AML-193 (cell line): ENCODE results near the gene UBE2G2.

Experiments
- DNase-seq, 2 experiments: peaks; one replicate each; lab custom pipeline; 2025; lab: John Stamatoyannopoulos, UW

The UBE2G2 gene

DNA sequence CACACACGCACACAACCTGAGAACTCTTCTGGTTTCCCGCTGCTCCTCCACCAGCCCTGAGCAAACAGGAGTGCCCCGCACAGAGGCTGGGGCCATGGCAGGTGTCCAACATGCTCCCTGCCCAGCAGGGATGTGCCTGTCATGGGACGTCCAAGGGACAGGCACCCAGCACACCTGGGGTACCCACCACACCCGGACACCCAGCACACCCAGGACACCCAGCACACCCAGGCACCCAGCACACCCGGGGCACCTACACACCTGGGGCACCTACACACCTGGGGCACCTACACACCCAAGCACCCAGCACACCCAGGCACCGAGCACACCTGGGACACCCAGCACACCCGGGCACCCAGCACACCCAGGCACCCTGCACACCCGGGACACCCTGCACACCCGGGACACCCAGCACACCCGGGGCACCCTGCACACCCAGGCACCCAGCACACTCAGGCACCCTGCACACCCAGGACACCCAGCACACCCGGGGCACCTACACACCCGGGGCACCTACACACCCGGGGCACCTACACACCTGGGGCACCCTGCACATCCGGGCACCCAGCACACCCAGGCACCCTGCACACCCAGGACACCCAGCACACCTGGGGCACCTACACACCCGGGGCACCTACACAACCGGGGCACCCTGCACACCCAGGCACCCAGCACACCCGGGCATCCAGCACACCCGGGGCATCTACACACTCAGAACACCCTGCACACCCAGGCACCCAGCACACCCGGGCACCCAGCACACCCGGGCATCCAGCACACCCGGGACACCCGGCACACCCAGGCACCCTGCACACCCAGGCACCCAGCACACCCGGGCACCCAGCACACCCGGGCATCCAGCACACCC is 37.9 kb downstream of the UBE2G2 start:
- DNase-seq, result no peak

DNA sequence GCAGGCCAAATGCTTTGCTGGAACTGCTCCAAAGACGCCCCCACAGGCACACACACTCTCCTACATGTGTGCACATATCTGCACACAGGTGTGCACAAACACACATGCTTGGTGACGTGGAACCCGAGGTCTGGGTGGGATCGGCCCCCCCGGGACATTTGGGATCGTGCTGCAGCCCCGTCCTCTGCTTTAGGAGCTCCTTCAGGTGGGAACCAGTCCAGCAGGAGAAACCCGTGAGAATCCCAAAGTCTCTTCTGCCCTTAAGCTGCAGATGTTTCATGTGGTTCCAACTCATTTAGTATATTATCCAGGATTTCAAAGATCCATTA is 38.6 kb downstream of the UBE2G2 start:
- DNase-seq, result no peak

DNA sequence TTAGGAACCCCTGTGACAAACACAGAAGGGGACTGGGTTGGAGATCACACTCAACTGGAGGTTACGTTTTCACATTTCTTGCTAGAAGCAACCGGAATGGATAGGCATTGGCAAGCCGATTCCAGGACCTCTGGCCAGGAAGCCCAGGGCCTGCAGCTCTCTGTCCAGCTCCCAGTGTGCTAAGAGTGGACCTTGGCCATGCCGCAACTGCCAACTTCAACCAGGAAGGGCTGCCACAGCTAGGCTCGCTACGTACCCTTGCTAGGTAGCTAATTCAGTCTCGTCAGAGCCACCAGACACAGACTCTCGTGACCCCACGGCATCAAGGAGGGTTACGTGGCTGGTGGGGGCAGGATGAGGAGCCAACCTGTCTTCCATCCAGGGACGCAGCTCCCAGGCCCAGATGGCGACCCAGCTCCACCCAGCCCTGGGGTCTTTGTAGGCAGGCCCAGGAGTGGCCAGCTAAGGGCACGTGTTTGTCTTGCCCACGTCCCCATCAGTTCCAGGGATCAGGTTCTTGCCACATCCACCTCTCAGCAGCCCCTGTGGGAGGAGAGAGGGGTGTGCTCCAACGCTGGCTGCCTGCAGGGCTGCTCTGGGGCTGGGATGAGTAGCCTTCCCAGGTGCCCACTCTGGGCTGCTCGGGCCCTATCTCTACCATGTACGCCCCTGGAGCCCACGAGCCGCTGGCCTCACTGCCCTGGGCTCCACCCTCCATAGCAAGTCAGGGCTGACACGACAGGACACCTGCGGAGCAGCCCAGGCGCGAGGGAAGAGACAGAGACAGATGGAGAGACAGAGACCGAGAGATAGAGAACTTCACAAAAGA is 39.2 kb downstream of the UBE2G2 start:
- DNase-seq, result no peak

DNA sequence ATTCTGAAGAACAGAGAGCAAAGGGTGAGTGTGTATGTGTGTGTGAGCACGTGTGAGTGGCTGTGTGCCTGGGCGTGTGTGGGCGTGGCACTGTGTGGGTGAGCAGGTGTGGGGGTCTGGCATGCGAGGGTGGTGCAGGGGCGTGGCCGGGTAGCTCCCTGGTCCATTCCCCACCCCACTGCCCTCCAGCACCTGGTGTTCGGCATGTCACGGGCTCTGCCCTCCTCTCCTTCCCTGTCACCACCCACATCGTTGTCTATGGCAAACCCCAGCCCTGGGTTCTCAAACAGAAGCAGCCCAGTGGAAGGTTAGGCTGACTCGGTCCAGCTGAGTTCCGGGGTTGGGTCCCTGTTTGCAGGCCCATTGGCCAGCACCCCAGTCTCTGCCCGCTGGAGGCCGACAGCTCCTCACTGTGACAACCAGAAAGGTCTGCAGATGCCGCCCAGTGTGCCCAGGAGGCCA is 39.8 kb downstream of the UBE2G2 start:
- no peak for DNase-seq

DNA sequence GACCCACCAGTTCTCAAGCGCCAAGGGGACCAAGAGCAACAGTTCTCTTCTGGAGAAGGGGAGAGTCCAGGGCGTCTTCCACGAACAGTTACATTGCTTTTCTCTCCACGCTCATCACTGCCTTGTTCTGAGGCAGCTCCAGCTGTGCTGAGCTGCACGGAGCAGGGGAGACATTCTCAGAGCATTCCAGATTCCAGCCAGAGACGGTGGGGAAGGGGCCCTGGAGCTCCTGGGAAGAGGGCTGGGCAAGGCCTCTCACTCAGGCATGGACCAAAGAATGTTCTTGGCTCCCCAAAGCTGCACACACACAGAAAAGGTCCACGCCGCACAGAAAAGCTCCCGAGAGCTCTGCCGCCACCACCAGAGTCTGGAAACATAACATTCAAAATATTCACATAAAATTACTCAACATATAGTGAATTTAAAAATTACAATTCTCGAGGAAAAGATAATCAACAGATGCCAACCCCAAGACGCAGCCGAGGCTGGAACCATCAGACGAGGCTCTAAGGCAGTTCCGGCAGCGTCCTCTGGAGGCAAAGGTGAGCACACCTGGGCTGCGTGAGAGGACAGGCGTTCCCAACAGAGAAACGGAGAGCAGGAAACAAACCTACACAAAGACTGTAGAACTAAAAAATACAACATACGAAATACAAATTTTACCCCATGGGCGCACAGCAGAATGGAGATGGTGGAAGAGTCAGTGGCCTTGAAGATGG is 40.5 kb downstream of the UBE2G2 start:
- no peak for DNase-seq

DNA sequence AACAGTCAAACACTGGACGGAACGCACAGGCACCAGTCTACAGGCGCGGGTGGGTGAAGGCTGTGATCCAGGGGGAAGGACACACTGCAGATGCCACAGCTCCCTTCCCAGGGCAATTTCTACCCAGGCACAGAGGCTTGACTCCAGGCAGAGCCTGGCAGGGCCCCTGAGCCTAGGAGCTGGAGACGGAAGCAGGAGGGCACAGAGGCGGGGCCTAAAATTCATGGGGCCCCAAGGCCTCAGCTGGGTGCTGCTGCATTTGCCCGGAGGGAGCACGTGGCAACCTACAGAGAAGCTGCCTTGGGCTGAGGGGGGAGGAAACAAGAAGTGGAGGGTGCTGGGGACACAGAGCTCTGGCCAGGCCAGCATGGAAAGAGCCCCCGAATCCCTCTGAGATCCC is 41.2 kb downstream of the UBE2G2 start:
- no peak for DNase-seq

DNA sequence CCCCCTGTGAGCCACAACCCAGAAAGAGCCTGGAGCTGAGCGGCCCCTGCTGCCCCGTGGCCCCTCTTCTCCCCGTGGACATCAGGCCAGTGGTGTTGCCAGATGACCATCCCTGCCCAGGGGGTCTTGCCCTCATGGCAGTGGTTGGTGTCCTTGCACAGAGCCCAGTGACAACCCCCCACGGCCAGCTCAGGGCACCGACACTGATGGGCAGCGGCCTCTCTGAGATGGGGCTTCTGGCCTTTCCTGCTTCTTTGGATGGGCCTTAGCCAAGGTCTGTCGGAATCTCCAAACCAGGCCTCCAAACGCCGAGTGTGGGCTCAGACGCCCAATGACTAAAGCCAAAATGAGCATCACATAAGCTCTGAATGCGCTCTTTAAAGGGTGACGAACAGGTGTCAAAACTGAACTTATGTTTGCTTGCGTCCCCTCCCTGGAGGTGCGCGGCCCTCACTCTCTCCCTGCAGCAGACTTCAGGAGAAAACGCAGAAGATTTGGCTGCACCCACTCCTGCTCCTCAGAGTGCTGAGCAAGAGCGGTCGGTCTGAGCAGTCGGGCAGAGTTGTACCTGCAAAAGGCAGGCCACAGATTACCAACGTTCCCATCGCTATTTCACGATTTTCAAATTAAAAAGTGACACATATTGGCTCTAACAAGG is 41.9 kb downstream of the UBE2G2 start:
- no peak for DNase-seq

DNA sequence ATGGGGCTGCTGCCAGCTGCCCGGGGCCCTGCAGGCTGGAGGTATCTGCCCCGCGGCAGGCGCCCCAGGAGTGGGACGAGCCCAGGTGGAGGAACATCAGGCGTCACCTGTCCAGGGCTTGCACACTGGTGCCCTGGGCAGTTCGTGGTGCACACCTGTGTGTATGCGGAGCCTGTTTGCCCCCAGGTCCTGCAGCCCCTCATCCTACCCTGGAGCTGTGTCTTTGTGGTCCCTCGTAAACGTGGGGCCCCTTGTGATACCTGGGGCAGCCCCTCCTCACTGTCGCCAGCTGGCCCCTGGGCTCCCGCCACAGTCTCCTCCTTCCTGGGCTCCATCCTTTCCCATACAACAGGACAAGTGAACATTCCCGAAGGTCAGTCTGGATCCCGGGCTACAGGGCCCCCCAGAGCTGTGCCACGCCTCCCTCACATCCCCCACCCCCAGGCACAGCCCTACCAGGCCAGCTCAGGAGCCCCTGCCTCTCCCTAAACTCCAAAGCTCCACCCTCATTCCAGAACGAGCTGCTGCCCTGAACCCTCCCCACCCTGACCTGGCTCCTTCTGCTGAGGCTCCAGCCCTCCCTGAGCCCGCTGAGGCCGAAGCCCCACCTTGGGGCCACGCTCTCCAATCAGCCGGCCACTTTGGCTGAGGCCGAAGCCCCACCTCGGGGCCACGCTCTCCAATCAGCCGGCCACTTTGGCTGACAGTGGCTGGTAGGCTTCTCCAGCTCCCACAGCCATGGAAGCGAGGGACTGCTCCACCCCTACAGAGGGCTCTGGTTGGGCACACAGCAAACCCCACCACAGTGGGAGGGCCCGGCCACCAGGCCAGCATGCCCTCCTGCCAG is 42.6 kb downstream of the UBE2G2 start:
- no peak for DNase-seq

DNA sequence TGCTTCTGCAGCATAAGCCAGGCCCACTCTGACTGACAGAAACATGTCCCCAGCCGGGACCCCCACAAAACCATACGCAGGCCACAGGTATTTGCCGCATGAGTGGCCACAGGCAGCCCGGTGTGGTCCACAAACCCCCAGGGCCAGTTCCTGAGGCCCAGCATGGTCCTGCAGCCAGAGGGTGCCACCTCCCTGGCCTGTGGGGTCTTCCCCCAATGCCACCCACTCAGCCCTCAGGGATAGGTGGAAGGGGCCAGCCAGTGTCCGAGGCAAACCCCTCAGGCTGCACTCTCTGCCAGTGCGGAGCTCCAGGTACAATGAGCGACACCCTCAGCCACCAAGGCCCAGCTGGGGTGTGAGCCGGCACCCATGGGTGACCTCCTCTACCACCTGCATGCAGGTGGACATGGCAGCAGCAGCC is 43.5 kb downstream of the UBE2G2 start:
- no peak for DNase-seq

DNA sequence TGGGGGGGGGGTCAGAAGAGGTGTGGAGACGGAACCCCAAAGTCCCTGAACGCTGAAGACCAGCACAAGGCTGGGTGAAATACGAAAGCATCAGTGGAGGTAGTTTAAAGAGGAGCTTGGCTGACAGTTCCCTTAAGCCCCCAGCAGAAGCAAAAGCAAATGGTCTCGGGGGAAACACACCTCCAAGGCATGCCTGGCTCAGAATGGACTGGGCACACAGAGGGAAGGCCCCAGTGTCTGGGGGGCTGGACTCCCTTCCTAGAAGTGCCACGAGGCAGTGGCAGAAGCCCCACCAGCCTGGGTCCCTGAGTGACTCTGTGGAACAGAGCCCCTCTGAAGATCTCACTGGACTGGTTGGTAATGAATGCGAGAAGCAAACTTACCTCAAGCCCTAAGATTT is 43.9 kb downstream of the UBE2G2 start:
- DNase-seq, result no peak

DNA sequence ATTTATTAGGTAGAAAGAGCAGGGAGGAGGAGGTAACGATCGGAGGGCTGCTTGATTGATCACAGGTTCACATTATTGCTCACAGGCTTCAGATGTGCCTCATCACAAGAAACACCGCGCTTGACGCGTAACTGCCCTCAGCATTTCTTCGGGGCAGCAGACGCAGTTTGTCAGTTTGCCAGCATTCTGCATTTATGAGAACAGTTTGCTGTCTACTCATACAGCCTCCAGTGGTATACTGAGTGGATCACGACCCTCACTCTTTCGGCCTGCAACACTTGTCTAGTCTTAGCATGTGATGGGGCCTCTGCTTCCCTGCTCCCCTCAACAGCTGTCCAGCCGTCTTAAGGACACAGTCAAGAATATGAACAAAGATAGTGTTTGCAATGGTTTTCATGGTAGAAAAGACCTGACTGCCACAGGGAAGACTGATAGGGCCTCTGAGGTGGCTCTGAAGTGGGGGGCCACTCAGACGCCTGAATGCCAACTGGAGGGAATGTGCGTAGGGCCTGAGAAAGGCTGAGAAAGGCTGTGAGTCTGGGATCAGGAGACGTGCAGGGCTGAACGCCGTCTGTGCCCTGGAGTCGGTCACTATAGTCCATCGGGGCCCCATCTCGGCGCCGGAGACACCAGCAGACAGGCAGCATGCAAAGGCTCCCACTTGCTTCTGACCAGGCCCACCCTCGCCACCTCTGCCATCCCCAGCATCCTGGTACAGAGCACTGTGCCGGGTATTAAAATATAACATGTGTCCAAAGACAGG is 45.0 kb downstream of the UBE2G2 start:
- DNase-seq, result no peak

DNA sequence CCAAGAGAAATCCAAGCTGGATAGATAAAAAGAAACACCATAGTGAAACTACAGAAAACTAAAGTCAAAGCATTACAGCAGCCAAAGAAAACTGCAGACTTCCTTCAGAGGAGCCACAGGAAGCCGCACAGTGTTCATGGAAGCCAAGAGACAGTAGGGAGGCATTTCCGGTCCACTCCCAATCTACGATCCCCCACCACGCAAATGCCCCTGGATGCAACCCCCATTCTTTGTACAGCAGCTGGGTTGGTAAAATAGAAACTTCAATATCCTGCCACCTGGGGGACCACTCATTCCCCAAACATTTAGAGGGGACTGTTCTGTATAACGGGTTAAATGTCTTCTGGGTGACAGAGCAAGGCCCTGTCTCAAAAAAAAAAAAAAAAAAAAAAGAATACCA is 46.4 kb downstream of the UBE2G2 start:
- no peak for DNase-seq

DNA sequence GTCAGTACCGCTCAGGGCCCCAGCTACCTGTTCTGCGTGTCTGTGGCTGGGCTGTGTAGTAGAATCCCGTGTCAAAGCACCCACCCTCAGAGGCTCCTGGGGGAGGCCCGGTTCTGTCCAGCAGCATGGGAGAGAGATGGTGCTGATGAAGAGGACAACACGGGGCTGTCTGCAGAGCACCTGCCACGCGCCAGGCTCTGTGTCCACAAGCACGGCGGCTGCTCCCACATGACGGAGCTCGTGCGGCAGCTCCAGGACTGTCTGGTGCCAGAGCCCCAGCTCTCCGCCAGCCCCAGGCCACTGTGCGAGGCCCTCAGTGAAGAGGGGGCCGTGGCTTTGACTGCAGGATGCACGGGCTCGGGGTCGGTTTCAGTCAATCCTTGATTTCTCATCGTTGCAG is 48.3 kb downstream of the UBE2G2 start:
- DNase-seq, result no peak

DNA sequence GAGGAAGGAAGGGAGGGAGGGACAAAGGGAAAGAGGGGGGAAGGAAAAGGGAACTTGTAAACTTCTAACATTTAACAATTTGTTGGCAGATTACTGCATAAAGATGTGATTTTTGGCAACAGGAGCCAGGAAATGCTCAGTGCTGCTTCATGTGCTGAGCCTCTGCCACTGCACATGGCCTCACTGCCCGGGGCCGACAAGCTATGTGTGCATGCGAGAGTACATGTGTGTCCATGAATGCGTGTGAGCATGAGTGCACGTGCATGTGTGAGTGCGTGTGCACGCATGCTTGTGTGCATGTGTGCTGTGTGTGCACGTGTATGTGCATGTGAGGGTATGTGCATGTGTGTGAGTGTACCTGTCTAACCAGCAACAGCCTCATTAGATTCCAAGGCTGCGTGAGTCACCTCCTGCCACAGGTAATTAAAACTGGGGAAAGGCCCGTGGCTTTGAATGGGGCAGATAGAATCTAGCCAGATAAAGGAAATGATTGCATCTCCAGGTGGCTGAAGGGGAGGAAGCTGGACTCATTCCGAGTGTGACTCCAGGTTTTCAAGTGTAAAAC is 48.9 kb downstream of the UBE2G2 start:
- no peak for DNase-seq

DNA sequence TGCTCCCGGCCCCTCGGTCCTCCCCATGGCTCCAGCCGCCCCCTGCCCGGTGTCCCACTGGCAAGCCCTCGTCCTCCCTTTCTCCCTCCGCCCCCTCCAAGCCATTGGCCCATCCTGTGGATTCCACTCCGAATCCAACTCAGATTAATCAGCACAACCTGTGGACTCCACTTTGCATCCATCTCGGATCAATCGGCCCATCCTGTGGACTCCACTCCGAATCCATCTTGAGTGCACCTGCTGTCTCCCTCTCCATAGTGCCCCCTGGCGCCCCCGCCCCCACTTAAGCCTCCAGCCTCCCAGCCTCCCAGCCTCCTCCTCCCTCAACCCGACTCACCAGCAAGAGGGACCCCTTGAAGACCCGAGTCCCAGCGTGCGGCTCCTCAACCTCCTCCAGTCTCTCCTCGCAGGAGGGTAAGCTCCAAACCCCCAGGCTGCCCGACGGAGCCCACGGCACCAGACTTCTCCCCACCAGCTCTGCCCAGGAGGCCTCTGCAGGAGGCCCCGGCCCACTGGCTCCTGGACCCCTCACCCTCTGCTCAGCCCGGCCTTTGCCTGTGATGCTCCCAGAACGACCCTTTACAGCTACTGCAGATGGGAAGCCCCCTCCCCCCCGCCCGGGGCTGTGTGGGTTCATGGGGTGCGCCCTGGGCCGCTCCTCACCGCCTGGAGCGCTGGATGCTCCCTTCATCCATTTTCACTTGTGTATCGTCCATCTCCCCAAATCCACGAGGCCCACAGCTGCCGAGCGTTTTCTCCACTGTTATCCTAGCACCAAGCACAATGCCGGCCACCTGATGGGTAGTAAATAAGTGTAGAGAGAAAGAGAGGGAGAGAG is 49.6 kb downstream of the UBE2G2 start:
- DNase-seq, result no peak

DNA sequence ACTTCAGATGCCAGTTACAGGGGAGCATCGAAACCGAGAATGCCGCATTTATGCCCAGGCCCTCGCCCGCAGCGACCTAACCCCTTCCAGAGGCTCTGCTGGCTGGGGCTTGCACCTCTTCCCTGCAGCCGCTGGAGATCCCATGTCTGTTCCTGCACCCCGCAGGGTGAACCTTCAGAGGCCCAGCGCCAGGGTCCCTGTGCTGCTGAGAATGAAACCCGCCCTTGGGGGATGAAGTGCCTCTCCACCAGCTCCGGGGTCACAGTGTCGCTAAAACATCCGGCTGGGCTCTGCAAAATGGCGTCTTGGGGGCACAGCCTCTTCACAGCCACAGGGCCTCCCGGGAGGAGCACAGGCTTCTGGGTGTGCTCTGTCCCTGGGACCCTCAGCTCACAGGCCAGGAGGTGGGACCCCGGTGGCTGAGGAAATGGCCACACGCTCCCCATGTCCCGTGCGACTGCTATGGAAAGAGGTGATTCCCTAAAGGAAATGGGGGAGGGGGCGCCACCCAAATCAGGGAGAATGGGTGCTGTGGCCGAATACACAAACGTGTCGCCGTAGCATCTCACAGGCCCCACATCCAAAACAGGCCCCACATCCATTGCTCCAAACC is 50.3 kb downstream of the UBE2G2 start:
- DNase-seq, result no peak

DNA sequence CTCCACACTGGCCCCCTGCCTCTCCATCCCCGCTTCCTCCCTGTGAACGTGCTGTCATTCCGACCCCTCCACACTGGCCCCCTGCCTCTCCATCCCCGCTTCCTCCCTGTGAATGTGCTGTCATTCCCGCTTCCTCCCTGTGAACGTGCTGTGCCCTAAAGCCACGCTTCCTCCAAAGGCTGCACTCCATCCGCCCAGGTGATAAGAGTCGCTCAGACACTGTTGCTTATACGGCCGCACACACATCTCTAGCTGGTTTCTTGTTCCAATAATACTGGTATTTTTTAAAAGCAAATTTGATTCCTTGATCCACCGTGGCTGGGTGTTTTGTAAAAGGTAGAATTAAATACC is 51.0 kb downstream of the UBE2G2 start:
- DNase-seq, result no peak

DNA sequence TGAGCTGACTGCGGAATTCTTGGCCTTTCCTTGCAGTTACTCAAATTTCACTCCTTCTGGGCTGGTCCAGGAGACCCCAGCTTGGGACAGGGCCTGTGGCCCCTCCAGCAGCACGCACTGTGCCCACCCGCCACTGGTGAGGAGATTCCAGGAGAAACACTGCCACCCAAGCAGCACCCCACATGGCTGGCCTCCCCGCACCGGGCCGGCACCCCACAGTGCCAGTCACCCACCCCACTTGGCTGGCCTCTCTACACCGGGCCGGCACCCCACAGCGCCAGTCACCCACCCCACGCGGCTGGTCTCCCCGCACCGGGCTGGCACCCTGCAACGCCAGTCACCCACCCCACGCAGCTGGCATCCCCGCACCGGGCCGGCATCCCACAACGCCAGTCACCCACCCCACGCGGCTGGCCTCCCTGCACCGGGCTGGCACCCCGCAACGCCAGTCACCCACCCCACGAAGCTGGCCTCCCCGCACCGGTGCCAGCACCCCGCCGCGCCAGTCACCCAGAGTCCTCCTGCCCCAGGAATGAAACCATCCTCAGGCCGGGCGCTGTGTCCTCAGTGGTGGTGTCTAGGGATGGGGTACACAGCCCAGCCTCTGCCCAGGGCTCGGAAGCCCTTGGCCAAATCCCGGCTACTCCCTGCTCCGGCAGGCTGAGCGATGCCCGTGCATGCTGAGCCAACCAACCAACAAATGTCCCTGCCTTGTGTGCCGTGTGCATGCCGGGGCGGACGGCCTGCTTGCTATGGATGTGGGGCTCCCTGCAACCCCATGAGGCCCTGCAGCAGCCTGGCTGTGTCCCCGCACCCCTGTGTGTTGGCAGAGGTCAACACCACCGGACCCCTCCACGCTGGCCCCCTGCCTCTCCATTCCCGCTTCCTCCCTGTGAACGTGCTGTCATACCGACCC is 51.6 kb downstream of the UBE2G2 start:
- DNase-seq, result no peak
